ENCODE measurements around the gene CTPS1. TPM values are rescaled to one million over a fixed set of nuclear protein-coding genes. Genes with fewer than 3 reads are reported as not detected.

The CTPS1 gene
- total and polyA plus RNA-seq, 2 of the 13 experiments (the other 11 are each of a cell fraction or from before 2014, with no cell fraction given): 9.6 to 42.8 TPM

GRCh38 chr1:40944841-40945430 is 34.6 kb upstream of the CTPS1 start (continued):
- TF ChIP-seq ZNF142 (CRISPR knock-in tag; IDR thresholded peaks at IDR 0.05) (no peak), HMG20A (CRISPR knock-in tag; IDR thresholded peaks at IDR 0.05; ENCODE audit: borderline replicate concordance) (peak; percentile 66; the same call in 1 of the 2 replicates), RCOR2 (CRISPR knock-in tag; IDR thresholded peaks at IDR 0.05) (no peak), ZSCAN25 (CRISPR knock-in tag; IDR thresholded peaks at IDR 0.05) (0 out of 2 replicates have a peak, but pooled peaks have one; percentile 4), MXD4 (CRISPR knock-in tag; IDR thresholded peaks at IDR 0.05) (no peak), RBM39 (IDR thresholded peaks at IDR 0.05; ENCODE audit: low read depth, low read length, poor library complexity, severe bottlenecking) (no peak), MAZ (IDR thresholded peaks at IDR 0.05; ENCODE audit: borderline replicate concordance, low read depth, low read length) (no peak), MAZ (CRISPR knock-in tag; IDR thresholded peaks at IDR 0.05; ENCODE audit: low read depth) (no peak), NR2F2 (IDR thresholded peaks at IDR 0.05; ENCODE audit: borderline replicate concordance, low read depth) (no peak), ZSCAN30 (CRISPR knock-in tag; IDR thresholded peaks at IDR 0.05) (no peak), TRIM22 (IDR thresholded peaks at IDR 0.05) (no peak), ZNF703 (CRISPR knock-in tag; IDR thresholded peaks at IDR 0.05; ENCODE audit: borderline replicate concordance) (no peak), SRSF9 (IDR thresholded peaks at IDR 0.05; ENCODE audit: borderline replicate concordance, insufficient read depth, low read depth, low read length, poor library complexity, severe bottlenecking) (no peak), ZNF44 (CRISPR knock-in tag; IDR thresholded peaks at IDR 0.05) (no peak), AHR (CRISPR knock-in tag; IDR thresholded peaks at IDR 0.05) (no peak), CBX2 (IDR thresholded peaks at IDR 0.05; ENCODE audit: low read depth, low read length) (no peak), CBX2 (CRISPR knock-in tag; IDR thresholded peaks at IDR 0.05; ENCODE audit: low read depth) (no peak), SAFB2 (CRISPR knock-in tag; IDR thresholded peaks at IDR 0.05; ENCODE audit: borderline replicate concordance, low read depth) (no peak), ZNF879 (CRISPR knock-in tag; IDR thresholded peaks at IDR 0.05) (no peak), REPIN1 (CRISPR knock-in tag; IDR thresholded peaks at IDR 0.05; ENCODE audit: borderline replicate concordance, low read depth) (no peak), DMAP1 (CRISPR knock-in tag; IDR thresholded peaks at IDR 0.05) (no peak; the same call in 1 of the 2 replicates), CREB1 (IDR thresholded peaks at IDR 0.05) (no peak), CREB1 (CRISPR knock-in tag; IDR thresholded peaks at IDR 0.05) (peak; percentile 39), BORCS8-MEF2B (CRISPR knock-in tag; IDR thresholded peaks at IDR 0.05) (no peak), ELF4 (CRISPR knock-in tag; IDR thresholded peaks at IDR 0.05; ENCODE audit: borderline replicate concordance) (no peak), ETV5 (CRISPR knock-in tag; IDR thresholded peaks at IDR 0.05; ENCODE audit: borderline replicate concordance) (peak; percentile 64; the same call in 1 of the 2 replicates)
